HG02623 (cell line): ENCODE data around the gene RAD9B.
"Not testable (repeated sequence)": the region's sequence is repeated elsewhere in the genome, so short reads cannot be mapped to it uniquely, and the experiment has no call there.

ENCODE experiments used
- ATAC-seq: cut with Tn5 transposase; IDR thresholded peaks from one replicate; pipeline ENCODE4 v1.9.1; 2021; ENCODE audit warnings: moderate library complexity; ENCODE audit not compliant: unreplicated experiment

The RAD9B gene

DNA sequence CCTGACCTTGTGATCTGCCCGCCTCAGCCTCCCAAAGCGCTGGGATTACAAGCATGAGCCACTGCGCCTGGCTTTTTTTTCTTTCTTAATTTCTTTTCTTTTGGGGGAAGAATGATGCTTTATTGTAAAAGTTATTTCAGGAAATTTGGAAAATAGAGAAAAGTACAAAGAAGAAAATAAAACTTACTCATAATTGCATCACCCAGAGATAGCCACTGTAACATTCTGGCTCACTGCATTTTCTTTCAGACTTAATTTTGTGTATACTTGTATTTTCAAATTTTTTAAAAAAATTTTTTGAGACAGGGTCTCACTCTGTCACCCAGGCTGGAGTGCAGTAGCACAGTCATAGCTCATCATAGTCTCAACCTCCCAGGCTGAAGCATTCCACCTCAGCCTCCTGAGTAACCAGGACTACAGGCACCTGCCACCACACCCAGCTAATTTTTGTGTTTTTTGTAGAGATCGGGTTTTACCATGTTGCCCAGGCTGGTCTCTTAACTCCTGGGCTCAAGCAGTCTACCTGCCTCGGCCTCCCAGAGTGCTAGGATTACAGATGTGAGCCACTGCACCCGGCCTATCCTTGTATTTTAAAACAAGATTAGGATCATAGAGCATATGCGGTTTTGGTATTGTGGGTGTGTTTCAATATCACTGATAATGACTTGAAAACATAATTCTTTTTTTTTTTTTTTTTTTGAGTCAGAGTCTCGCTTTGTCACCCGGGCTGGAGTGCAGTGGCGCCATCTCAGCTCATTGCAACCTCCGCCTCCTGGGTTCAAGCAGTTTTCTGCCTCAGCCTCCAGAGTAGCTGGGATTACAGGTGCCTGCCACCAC is 19.0 kb downstream of the RAD9B start:
- ATAC-seq, result not testable (repeated sequence)

DNA sequence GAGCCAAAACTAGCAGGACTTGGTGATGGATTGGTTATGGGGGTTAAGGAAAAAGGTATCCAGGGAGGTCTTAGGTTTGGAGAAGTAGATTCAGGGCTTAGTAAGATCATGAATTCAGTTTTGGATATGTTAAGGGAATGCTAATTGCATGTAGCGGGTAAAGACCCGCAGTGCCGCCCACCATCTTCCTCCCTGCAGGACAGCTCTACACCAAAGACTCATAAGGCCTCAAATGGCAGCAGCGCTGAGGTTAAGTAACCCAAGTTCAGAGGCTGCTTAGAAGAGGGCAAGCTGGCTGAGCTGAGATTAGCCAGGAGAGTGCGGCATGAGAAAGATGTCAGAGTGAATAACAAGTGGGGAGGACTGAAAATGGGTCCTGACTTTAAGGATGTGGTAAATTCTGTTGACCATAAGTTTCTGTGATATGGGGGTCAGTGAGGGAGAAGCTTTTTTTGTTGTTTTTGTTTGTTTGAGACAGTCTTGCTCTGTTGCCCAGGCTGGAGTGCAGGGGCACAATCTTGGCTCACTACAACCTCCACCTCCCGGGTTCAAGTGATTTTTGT is 26.2 kb downstream of the RAD9B start:
- ATAC-seq, result no peak

DNA sequence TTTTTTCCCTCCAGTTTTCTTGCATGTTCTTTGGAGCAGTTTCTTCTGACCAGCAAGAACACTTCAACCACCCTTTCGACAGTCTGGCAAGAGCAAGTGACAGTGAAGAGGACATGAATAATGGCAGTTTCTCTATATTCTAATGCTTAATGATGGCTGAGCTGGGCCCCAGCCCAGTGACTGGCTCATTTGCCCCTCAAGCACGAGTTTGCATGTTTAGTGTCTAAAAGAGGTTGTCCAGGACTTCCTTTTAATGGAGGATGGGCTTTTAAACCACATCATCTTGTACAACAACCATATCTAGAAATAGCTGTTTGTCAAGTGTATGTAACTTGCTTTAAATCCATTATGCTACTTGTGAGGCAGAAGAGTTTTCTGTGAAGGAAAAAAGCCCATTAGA is 28.4 kb downstream of the RAD9B start:
- ATAC-seq, result no peak

DNA sequence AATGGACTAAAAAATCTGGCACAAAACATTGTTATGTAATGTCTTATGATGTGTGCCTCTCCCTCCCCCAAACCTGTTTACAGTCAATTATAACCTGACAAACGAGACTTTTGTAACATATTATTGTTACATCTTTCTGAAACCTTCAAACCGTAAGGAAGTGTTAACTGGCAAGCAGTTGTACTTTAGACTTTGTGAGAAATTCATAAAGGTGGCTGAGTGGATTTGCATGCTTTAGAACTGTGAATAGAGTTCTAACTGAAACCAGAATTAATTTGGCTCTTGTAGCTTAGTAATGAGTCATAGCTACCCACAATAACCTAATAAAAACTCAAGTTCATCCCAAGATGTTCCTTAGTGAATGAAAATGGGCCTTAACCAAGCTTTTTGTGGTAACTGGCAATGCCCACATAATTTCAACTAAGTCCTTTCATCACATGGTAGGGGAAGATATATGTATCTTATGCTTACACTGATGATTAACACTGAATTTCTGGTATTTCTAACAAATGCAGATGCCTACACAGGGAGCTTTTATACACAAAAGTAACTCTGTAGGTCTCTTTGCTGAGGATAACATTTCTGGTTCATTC is 29.7 kb downstream of the RAD9B start:
- ATAC-seq, result peak; percentile 68

DNA sequence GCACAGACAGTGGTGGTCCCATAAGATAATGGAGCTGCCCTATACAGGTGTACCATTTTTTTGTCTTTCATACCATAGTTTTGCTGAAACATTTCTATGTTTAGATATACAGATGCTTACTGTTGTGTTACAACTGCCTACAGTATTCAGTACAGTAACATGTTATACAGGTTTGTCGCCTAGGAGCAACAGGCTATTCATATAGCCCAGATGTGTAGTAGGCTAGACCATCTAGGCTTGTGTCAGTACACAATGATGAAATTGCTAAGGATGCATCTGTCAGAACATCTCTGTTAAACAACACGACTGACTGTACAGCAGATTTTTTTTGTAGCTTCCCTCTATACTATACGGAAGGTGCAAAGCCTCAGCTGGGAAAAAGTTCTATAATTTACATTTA is 30.5 kb downstream of the RAD9B start:
- no peak for ATAC-seq

DNA sequence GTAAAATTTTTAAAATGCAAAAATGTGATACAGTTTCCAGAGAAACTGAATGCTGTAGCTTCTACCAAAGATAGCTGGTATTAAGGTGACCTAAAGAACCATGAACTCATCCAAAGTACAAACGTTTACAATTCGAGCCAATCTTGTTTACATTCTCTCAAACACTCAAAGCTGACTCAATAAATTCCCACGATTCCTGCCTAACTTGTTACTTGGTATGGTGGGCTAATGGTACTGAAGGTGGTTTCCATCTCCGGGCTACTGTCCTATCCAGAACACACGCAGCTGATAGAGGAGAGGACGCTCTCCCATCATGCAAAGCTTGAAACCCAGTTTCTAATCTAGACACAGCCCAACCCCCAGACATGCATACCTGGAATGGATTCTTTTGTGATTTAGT is 31.5 kb downstream of the RAD9B start:
- ATAC-seq, result no peak

DNA sequence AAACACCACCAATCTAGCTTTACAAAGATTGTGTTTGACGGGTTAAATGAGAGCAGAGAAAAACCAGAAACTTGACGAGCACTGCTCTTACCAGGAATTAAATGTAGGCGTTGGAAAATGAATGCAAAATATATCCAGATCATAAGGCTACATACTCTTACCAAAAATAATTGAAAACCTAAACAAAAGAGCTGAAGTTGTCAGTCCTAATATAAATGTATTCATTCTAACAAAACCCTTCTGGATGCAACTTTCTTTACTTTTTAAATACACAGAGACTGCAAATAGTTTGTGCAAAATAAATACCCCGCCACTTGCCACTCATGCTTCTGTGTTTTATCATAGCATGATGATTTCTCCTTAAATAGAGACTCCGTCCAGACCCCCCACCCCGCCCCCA is 32.7 kb downstream of the RAD9B start:
- ATAC-seq, result no peak

DNA sequence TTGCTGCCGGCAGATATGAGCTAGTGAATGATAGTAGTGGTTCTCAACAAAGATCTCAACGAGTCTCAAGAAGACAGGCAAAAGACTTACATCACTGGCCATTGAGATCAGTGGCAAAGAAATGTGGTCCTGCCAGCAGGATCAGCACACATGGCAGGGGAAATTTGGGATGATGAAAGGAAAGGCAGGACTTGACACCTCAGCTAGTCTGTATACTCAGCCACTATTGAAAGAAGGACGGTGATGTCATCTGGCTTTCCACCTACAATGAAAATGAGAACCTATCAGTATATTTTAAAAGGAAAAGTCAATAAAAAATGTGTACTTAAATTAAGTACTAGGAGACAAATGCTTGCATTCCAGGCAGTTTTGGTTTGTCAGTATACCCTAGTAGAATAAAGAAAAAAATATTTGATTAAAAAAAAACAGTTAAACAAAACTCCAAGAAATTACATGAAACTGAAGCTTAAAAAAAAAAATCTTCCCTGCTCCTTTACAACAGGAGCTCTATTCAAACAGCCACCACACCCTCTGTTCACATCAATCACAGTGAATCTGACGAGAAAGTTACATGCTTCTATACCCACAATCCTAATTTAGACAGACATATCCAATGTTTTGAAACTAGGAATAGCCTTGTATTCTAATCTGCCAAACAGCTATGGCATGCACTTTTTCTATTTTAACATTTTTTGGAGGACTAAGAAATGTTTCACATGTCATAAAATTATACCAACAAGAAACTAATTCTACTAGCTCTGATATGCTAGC is 34.9 kb downstream of the RAD9B start:
- no peak for ATAC-seq

DNA sequence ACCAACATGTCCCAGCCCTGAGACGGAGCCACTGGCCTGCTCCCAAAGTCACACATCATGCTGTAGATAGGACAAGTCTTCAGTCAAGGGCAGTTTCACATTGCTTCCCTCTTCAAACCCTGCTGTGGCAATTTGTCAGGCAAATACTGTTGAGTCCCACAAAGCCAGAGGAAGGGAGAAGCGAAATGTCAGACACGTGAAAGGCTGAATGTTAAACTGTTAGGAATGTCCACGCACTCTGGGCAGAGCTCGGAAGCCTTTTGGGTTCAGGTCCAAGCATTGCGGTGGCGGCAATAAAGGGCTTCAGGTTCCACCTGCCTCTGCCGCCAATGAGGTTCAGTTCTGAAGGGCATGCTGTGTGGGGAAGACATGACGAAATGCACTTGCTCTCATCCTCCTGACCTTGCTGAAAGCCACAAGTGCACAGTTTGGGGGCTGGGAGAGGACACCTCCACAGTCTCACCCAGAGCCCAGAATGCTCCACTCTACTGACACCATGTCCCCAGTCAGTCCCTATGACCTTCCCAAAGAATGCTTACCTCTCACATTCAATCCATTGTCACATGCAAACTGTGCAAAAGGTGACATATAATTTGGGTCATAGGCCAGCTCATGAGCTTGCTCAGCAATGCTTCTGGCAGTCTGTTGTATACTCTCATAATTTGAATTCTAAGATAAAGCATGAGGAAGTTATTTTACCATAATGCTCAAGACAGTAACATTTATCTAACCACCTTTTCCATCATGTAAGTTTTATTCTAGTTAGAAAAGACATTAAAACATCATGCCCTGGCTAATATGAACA is 35.7 kb downstream of the RAD9B start:
- ATAC-seq, result no peak

DNA sequence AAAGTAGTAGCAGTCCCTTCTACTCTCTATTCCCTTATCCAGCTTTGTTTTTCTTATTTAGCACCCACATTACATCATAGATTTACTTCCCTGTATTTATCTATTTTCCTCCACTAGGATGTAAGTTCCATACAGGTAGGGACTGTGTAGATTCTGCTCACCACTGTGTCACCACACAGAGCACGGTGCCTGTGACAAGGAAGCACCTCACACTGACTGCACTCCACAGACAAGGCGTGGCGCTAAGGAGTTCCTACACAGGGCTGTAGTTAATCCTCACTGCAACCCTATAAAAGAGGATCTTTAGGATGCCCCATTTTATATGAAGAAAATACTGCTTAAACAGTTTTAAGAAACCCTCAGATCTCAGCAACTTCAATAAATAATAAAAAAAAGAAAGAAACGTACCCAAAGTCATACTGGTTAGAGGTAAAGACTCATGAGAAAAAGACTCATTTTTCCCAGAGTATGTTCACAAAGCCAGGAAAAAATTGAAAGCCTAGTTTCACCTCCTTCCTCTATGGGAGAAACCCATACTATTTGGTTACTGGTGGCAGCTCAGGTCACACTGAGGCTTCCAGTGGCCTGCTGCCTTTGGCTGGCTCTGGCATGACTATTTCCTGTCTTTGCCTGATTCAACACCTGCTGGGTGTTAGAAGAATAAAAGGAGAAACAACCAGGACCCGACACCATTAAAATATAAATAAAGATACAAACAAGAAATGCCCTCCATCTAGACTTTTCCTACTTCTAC is 36.9 kb downstream of the RAD9B start:
- ATAC-seq, result no peak

DNA sequence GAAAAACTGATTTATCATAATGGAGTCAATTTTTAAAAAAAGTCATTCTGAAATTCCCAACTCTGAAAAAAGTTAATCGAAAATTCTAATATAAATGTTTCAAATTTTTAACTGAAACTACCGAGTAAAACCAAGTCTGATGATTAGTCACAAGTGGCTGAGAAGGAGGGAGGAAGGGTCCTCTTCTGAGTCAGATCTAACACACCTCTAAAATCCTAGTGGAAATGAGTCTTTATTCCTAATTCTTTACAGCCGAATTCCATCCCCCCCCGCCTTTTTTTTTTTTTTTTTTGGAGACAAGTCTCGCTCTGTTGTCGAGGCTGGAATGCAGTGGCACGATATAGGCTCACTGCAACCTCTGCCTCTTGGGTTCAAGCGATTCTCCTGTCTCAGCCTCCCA is 37.9 kb downstream of the RAD9B start:
- no peak for ATAC-seq

DNA sequence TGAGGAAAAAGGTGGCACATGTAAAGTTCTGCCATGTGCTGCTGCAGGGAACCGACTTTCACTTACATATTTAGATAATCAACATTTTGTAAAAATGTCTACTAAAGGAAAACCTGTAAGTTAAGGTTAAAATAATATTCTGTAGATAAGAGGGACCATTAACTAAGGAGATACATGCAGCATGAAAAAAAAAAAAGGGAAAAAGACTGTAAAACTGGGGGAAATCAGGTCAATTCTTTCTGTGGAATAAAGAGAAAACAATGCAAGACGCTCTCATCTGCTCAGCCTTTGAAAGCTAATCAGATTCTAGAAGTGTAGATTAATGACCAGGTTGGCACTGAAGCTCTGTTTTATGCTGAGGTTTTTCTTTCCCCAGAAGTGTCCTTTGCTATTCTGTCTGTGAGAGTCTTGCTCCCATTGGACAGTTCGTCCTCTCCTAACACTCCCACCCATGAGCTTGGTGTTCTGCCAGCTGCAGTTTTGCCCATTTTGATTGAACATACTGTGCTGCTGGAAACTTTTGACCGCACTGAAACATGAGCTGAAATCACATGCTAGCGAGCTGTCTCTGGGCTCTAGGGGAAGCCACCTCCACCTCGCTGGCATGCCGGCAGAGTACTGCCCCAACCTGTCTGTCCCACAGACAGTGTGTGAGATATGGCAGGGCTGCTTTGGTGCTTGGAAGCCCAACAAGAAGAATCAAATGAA is 41.3 kb downstream of the RAD9B start:
- no peak for ATAC-seq

DNA sequence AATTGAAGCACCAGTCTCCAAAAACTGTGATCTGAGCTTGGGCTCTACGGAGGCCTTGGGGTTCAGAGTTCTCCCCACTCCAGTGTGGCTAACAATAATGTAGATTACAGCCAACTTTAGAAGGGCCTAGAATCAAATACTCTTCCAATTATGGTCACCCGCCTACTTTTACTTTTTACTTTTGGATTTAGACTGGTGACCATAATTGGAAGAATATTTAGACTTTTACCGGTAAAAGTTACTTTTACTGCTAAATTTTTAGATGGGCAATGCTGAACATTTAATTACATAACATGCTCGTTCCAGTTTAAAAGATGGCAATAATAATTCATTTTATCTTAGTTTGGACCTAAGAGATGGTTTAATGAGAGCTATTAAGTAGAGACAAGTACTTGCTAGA is 41.8 kb downstream of the RAD9B start:
- ATAC-seq, result no peak

DNA sequence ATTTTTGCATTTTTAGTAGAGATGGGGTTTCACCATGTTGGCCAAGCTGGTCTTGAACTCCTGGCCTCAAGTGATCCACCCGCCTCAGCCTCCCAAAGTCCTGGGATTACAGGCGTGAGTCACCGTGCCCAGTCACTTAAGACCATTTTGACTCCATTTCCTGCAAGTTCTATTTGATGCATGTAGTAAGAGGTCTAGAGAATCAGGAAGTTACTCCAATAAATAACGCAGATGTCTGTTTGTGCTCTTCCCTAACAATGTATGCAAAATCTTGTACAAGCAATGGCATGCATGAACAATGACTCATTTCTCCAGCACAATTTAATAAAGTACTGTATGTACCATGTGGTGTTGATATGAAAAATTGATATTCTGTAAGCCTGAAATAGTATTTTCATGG is 43.1 kb downstream of the RAD9B start:
- not testable (repeated sequence) for ATAC-seq

DNA sequence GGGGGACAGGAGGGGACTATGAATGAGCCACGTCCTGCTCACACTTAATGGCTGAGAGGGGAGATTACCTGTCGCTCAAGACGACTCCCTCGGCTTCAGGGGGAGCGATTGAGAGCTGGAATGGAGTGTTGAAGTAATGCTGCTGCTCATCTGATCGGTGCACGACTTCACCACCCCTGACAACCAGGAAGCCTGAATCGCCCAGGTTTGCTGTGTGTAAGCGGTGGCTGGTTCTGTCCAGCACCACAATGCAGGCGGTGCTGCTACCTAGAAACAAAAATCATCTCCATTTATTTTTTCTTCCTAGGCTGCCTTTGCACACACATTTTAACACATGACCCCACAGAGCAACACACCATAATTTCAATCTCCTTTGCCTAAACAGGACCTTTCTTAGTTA is 43.7 kb downstream of the RAD9B start:
- no peak for ATAC-seq

DNA sequence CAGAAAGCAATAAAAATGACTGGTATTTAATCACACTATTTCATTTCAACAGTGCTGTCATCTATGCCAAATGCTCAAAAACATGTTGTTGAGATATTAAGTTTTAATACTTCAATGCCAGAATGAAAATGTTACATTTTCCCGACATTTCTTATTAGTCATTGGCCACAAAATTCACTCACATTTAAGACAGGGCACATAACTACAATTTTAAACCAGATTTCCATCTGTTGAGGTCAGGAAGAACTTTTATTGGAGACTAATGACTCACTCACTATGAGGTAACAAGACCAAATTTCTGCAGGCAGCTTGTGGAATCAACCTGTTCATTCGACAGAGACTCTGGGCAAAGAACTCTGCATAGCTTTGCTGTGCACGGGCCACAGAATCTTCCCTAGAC is 44.2 kb downstream of the RAD9B start:
- ATAC-seq, result no peak

DNA sequence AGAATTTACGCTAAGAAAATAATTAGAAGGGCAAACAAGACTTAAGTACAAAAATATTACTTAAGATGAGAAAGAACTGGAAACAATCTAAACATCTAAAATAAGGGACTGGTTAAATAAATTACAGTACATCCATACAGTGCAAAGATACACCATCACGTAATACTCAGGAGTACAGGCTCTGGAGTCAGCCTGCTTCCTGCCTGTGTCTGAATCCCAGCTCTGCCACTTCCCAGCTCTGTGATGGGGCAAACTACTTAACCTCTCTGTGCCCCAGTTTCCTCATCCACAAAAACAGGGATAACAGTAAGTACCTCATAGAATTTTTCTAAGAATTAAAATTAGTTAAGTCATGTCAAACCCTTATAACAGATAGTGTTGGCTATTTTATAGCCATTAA is 45.0 kb downstream of the RAD9B start:
- no peak for ATAC-seq

DNA sequence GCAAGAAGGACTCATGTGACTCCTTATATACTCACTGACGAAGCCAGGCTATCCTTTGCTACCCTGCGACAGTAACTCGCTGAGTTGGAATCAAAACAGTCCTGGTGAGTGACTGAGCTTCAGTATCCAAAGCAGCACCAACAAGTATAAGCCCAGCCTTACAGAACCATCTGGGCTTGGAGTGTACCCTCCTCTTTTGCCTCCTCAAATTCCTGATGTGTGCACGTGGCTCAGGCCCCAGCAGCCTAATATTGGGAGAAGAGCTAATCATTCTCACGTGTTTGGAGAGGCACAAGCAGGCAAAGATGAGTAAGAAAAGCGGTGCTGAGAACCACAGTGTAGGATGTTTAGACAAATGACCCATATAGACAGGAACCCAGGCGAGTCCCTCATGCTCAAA is 46.5 kb downstream of the RAD9B start:
- ATAC-seq, result no peak

DNA sequence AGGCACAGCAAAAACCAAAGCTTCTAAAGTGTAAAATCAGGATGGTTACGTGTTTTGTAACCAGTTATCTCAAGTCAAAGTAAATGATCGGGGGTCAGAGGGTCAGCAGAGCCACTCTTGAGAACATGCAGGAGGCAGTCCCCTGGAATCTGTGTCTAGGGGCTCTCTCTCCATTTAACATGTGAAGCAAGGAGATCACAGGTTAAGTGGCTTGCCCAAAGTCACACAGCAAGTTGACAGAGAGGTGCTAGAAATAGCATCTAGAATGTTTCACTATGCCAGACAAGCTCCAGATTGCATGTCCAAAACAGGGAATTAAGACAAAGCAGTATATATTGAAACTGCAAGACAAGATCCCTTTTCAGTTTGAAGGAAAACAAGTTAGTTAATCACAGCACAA is 47.6 kb downstream of the RAD9B start:
- no peak for ATAC-seq

DNA sequence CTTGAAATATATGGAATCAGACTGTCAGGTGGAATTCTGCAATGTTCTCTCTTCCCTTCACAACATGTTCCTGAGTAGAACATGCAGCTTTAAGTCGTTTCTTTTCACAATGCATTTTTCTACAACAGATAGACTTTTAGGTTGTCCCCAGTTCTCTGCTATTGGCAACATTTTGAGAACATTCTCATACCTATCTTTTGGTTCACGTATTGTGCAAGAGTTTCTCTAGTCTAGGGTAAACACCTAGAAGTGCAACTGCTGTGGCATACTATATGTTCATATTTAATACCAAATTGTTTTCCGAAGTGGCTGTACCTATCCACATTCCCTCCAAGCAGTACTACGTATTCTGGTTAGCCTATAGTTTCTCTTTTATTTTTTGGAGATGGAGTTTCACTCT is 48.9 kb downstream of the RAD9B start:
- ATAC-seq, result no peak
